GM23248 (cell line): ENCODE measurements around the gene CATSPERE. TPM values are rescaled to one million over a fixed set of nuclear protein-coding genes. Genes with fewer than 3 reads are reported as not detected.

Experiments used
- DNase-seq: peaks from one replicate; pipeline ENCODE4 v3.0.0-alpha.2; 2015
- H2AFZ ChIP-seq: fragments of 200-600 bp; sonication (generic); 2 replicates; pipeline ENCODE4 v1.6.1; 2016; ENCODE audit warnings: antibody characterized with exemption
- H3F3A ChIP-seq: fragments of 200-600 bp; sonication (generic); 2 replicates; pipeline ENCODE4 v1.6.1; 2016; ENCODE audit warnings: mild to moderate bottlenecking, antibody characterized with exemption, mixed run types; ENCODE audit not compliant: insufficient read depth
- H3K27ac ChIP-seq: fragments of 200-600 bp; sonication (generic); 2 replicates; pipeline ENCODE4 v1.5.1; 2016; ENCODE audit warnings: mild to moderate bottlenecking
- H3K27me3 ChIP-seq: fragments of 200-600 bp; sonication (generic); replicated peaks from 2 replicates; pipeline ENCODE4 v1.6.1; 2016; ENCODE audit warnings: mild to moderate bottlenecking; ENCODE audit not compliant: insufficient read depth
- H3K36me3 ChIP-seq: fragments of 200-600 bp; sonication (generic); 2 replicates; pipeline ENCODE4 v1.6.1; 2016; ENCODE audit warnings: low read depth, mild to moderate bottlenecking
- H3K4me1 ChIP-seq: fragments of 200-600 bp; sonication (generic); 2 replicates; pipeline ENCODE4 v1.6.1; 2016; ENCODE audit warnings: mild to moderate bottlenecking; ENCODE audit not compliant: insufficient read depth
- H3K4me2 ChIP-seq: fragments of 200-600 bp; sonication (generic); one replicate; pipeline ENCODE4 v1.6.1; 2016; ENCODE audit warnings: mild to moderate bottlenecking; ENCODE audit not compliant: unreplicated experiment
- H3K4me3 ChIP-seq: fragments of 200-600 bp; sonication (generic); 2 replicates; pipeline ENCODE4 v1.5.1; 2016; ENCODE audit warnings: mild to moderate bottlenecking
- H3K79me2 ChIP-seq: fragments of 200-600 bp; sonication (generic); 2 replicates; pipeline ENCODE4 v1.6.1; 2016; ENCODE audit warnings: mild to moderate bottlenecking; ENCODE audit not compliant: insufficient read depth
- H3K9ac ChIP-seq: fragments of 200-600 bp; sonication (generic); 2 replicates; pipeline ENCODE4 v1.6.1; 2016; ENCODE audit warnings: mild to moderate bottlenecking
- H3K9me2 ChIP-seq: fragments of 200-600 bp; sonication (generic); 2 replicates; pipeline ENCODE4 v1.6.1; 2016; ENCODE audit warnings: mixed run types, mild to moderate bottlenecking, moderate library complexity; ENCODE audit not compliant: insufficient read depth
- H3K9me3 ChIP-seq: fragments of 200-600 bp; sonication (generic); one replicate; pipeline ENCODE4 v1.6.1; 2017; ENCODE audit warnings: low read depth
- H4K20me1 ChIP-seq: fragments of 200-600 bp; sonication (generic); 2 replicates; pipeline ENCODE4 v1.6.0; 2016; ENCODE audit not compliant: insufficient read depth
- EZH2 ChIP-seq: fragments of 200-600 bp; sonication (generic); IDR thresholded peaks from 2 replicates; pipeline ENCODE4 v1.6.1; 2018; ENCODE audit warnings: antibody characterized with exemption, mild to moderate bottlenecking; ENCODE audit not compliant: insufficient read depth, poor library complexity, severe bottlenecking
- EZH2phosphoT487 ChIP-seq: fragments of 200-600 bp; sonication (generic); IDR thresholded peaks from 2 replicates; pipeline ENCODE4 v1.6.1; 2018; ENCODE audit warnings: antibody characterized with exemption, moderate library complexity, mild to moderate bottlenecking, low read depth; ENCODE audit not compliant: insufficient read depth
- WGBS, 2 experiments: methylation state at CpG; one replicate each; pipeline ENCODE4 v1.1.6; 2015 to 2017; ENCODE audit warnings: low lambda C conversion rate in 2 of 2, low coverage in 1 of 2; ENCODE audit errors: missing lambda C conversion rate in 2 of 2; 5-methylcytosine and 5-hydroxymethylcytosine counted together
- in situ Hi-C: fragments of 300-500 bp; cut with MboI; formaldehyde crosslinking; loops from 2 replicates; pipeline ENCODE4 v1.15.0; 2020
- polyA plus RNA-seq: library from polyadenylated mRNA; unstranded; fragments of >200 nt; fragmentation: Nextera tagmentation; extraction: Ambion mirVana; gene quantifications from 2 replicates; pipeline ENCODE4 v1.2.1, GENCODE V29; 2016
- total RNA-seq: library from RNA; depleted of rRNA; stranded (reverse); fragments of >200 nt; shearing (Covaris generic); gene quantifications from 2 replicates; pipeline ENCODE4 v1.2.3, GENCODE V29; 2014

Gene CATSPERE
- total and polyA plus RNA-seq, 2 experiments from 2014 or later = 0.85 to 1.2 TPM

- Histone ChIP-seq H3K9ac (no peak overlapping the region), H3K27ac (no peak overlapping the region), H3K4me2 (no peak overlapping the region), H3K9me3 (no peaks in the 10 kb centered on the region), H3K79me2 (no peaks in the 10 kb centered on the region), H3F3A (no peaks in the 10 kb centered on the region), H3K36me3 (no peaks in the 10 kb centered on the region), H3K4me1 (no peaks in the 10 kb centered on the region), H2AFZ (no peak overlapping the region), H4K20me1 (no peaks in the 10 kb centered on the region), H3K9me2 (no peaks in the 10 kb centered on the region), H3K4me3 (no peak overlapping the region), H3K27me3 (no peaks in the 10 kb centered on the region)
- DNase-seq = no peak
- in situ Hi-C loops = no loop called here
- 72 to 78% methylated on average over 14 of the region's 14 CpGs for WGBS, 2 experiments
- TF ChIP-seq EZH2 (no peak), EZH2phosphoT487 (no peak)
These were observed 181.9 kb downstream of the CATSPERE start for GRCh38 chr1:244642988-244643387.

GRCh38 chr1:244645414-244645813 lies 184.3 kb downstream of the CATSPERE start:
- H3K9ac ChIP-seq = no peak overlapping the region
- no peaks in the 10 kb centered on the region for H3K79me2 ChIP-seq
- no peak for TF ChIP-seq EZH2
- TF ChIP-seq EZH2phosphoT487 = no peak
- WGBS, 2 experiments = 46 to 50% methylated on average over 6 of the region's 6 CpGs
- no peak overlapping the region for H2AFZ ChIP-seq
- H3K27ac ChIP-seq = no peak overlapping the region
- H3F3A ChIP-seq = no peaks in the 10 kb centered on the region
- in situ Hi-C loops = no loop called here
- H3K9me2 ChIP-seq = no peaks in the 10 kb centered on the region
- H4K20me1 ChIP-seq = no peaks in the 10 kb centered on the region
- no peak overlapping the region for H3K4me3 ChIP-seq
- DNase-seq = no peak
- no peaks in the 10 kb centered on the region for H3K27me3 ChIP-seq
- no peaks in the 10 kb centered on the region for H3K4me1 ChIP-seq
- no peaks in the 10 kb centered on the region for H3K36me3 ChIP-seq
- H3K4me2 ChIP-seq = no peak overlapping the region
- no peaks in the 10 kb centered on the region for H3K9me3 ChIP-seq

GRCh38 chr1:244645890-244646289 lies 184.8 kb downstream of the CATSPERE start:
- no peaks in the 10 kb centered on the region for H3F3A ChIP-seq
- no peaks in the 10 kb centered on the region for H3K27me3 ChIP-seq
- no peaks in the 10 kb centered on the region for H3K36me3 ChIP-seq
- no peak overlapping the region for H3K4me3 ChIP-seq
- no peak overlapping the region for H3K27ac ChIP-seq
- in situ Hi-C loops = no loop called here
- H3K9ac ChIP-seq = no peak overlapping the region
- no peak for DNase-seq
- no peak overlapping the region for H3K4me2 ChIP-seq
- 37 to 45% methylated on average over 6 of the region's 6 CpGs for WGBS, 2 experiments
- H3K4me1 ChIP-seq = no peaks in the 10 kb centered on the region
- H2AFZ ChIP-seq = no peak overlapping the region
- no peaks in the 10 kb centered on the region for H4K20me1 ChIP-seq
- no peak for TF ChIP-seq EZH2
- TF ChIP-seq EZH2phosphoT487 = no peak
- no peaks in the 10 kb centered on the region for H3K9me2 ChIP-seq
- no peaks in the 10 kb centered on the region for H3K9me3 ChIP-seq
- H3K79me2 ChIP-seq = no peaks in the 10 kb centered on the region

- no peaks in the 10 kb centered on the region for H3K36me3 ChIP-seq
- H3K4me1 ChIP-seq = 0 out of 2 replicates have a peak, but pooled peaks cover 3% of the 10 kb centered on the region
- no peak overlapping the region for H2AFZ ChIP-seq
- no peak overlapping the region for H3K27ac ChIP-seq
- no peak for DNase-seq
- WGBS, 2 experiments = 68 to 81% methylated on average over 6 of the region's 6 CpGs
- H3K4me3 ChIP-seq = no peak overlapping the region
- no peak overlapping the region for H3K4me2 ChIP-seq
- no peaks in the 10 kb centered on the region for H4K20me1 ChIP-seq
- H3F3A ChIP-seq = no peaks in the 10 kb centered on the region
- in situ Hi-C loops = no loop called here
- TF ChIP-seq EZH2 = no peak
- TF ChIP-seq EZH2phosphoT487 = no peak
- H3K79me2 ChIP-seq = no peaks in the 10 kb centered on the region
- no peaks in the 10 kb centered on the region for H3K9me2 ChIP-seq
- no peak overlapping the region for H3K9ac ChIP-seq
- no peaks in the 10 kb centered on the region for H3K27me3 ChIP-seq
- H3K9me3 ChIP-seq = no peaks in the 10 kb centered on the region
These were observed 186.7 kb downstream of the CATSPERE start for GRCh38 chr1:244647819-244648218.
